K562 (cell line): ENCODE measurements around the gene TMPRSS5. TPM values are rescaled to one million over a fixed set of nuclear protein-coding genes. Genes with fewer than 3 reads are reported as not detected.

Source experiments
- CBFA2T2 ChIP-seq: fragments of 450-650 bp; conservative IDR thresholded peaks from 2 replicates; pipeline ENCODE4 v1.6.1; 2017; ENCODE audit warnings: mild to moderate bottlenecking
- CHD1 ChIP-seq: fragments of 200-600 bp; sonication (generic); IDR thresholded peaks from one replicate; pipeline ENCODE4 v1.6.1; 2012; ENCODE audit warnings: mild to moderate bottlenecking, moderate library complexity, low read length, inconsistent platforms
- CREM ChIP-seq: IDR thresholded peaks from 2 replicates; pipeline ENCODE4 v1.6.1; 2014; ENCODE audit warnings: antibody characterized with exemption, low read depth
- CXXC5 ChIP-seq: fragments of 250-450 bp; sonication (Bioruptor Pico); IDR thresholded peaks from 2 replicates; pipeline ENCODE4 v1.8.0; 2022; ENCODE audit warnings: inconsistent platforms, mild to moderate bottlenecking, moderate library complexity
- E4F1 ChIP-seq: fragments of 250-450 bp; sonication (Bioruptor Pico); IDR thresholded peaks from 2 replicates; pipeline ENCODE4 v1.5.0; 2021; ENCODE audit warnings: mild to moderate bottlenecking, borderline replicate concordance
- KAT7 ChIP-seq: sonication (generic); formaldehyde crosslinking; IDR thresholded peaks from 2 replicates; pipeline ENCODE4 v1.8.0; 2022; ENCODE audit warnings: missing genetic modification reagents, mild to moderate bottlenecking, borderline replicate concordance
- KDM1A ChIP-seq, 2 experiments: fragments of 450-650 bp; IDR thresholded peaks; 2 replicates each; pipeline ENCODE4 v1.6.1; 2016; ENCODE audit warnings: mild to moderate bottlenecking in 2 of 2
- NFYB ChIP-seq: IDR thresholded peaks from 2 replicates; pipeline ENCODE4 v1.6.1; 2011; ENCODE audit warnings: mild to moderate bottlenecking, moderate library complexity; ENCODE audit not compliant: insufficient read length; ENCODE audit errors: extremely low read depth
- PPARD ChIP-seq: fragments of 250-450 bp; sonication (Bioruptor Pico); IDR thresholded peaks from 2 replicates; pipeline ENCODE4 v1.8.0; 2022; ENCODE audit warnings: inconsistent platforms, mild to moderate bottlenecking, moderate library complexity
- SNRNP70 ChIP-seq: fragments of 200-400 bp; formaldehyde crosslinking; optimal IDR thresholded peaks from 2 replicates; pipeline ENCODE3; 2017; ENCODE audit warnings: low read depth, low read length
- TCF7 ChIP-seq: sonication (generic); IDR thresholded peaks from 2 replicates; pipeline ENCODE4 v1.6.1; 2016; ENCODE audit warnings: antibody characterized with exemption, borderline replicate concordance
- ZNF766 ChIP-seq: fragments of 200-800 bp; sonication (Bioruptor generic); conservative IDR thresholded peaks from 2 replicates; pipeline ENCODE4 v1.6.1; 2016; ENCODE audit warnings: missing genetic modification characterization, missing compliant biosample characterization
- polyA plus RNA-seq, 8 experiments: library from polyadenylated mRNA; depleted of rRNA in 4 of 8; stranded (reverse) in 5 of 8; unstranded in 3 of 8; fragments of >200 nt; fragmentation: Nextera tagmentation in 2 of 8; fragmentation: Illumina TruSeq in 1 of 8; extraction: Ambion mirVana in 2 of 8; extraction: Trizol in 1 of 8; gene quantifications; 2 replicates each; pipeline versions ENCODE4 v1.2.1 to v1.2.3, GENCODE V29; 2011 to 2014; ENCODE audit warnings: inconsistent platforms in 1 of 8, missing spikeins in 1 of 8
- total RNA-seq, 7 experiments: library from RNA; depleted of rRNA in 6 of 7; stranded (reverse); fragments of >200 nt in 6 of 7; fragmentation: Illumina TruSeq in 2 of 7; extraction: Trizol in 2 of 7; gene quantifications; 2 replicates each; pipeline versions ENCODE4 v1.2.1 to v1.2.3, GENCODE V29; 2011 to 2021; ENCODE audit warnings: low replicate concordance in 1 of 7
- TF ChIP-seq, protein P1 (sequence below): fragments of 450-650 bp; IDR thresholded peaks from 2 replicates; pipeline ENCODE4 v1.6.1; 2018; ENCODE audit not compliant: partially characterized antibody
- TF ChIP-seq, protein P2 (sequence below), 2 experiments: fragments of 450-650 bp in 1 of 2; sonication (generic) in 1 of 2; formaldehyde crosslinking; conservative IDR thresholded peaks; 2 replicates each; pipeline versions ENCODE4 v1.4.0 to v1.8.1; 2020 to 2022; ENCODE audit warnings: mild to moderate bottlenecking in 1 of 2, missing genetic modification reagents in 1 of 2
- TF ChIP-seq, protein P3 (sequence below), 2 experiments: IDR thresholded peaks; 2 replicates each; pipeline ENCODE4 v1.6.1; 2012; ENCODE audit warnings: improper control_type of control experiment in 2 of 2, low read depth in 2 of 2, low read length in 2 of 2, borderline replicate concordance in 1 of 2

TMPRSS5 gene
- total and polyA plus RNA-seq, 9 of the 15 experiments (the other 6 are each of a cell fraction or from before 2014, with no cell fraction given): 0.07 to 0.49 (median 0.17) TPM; not detected in 1

DNA sequence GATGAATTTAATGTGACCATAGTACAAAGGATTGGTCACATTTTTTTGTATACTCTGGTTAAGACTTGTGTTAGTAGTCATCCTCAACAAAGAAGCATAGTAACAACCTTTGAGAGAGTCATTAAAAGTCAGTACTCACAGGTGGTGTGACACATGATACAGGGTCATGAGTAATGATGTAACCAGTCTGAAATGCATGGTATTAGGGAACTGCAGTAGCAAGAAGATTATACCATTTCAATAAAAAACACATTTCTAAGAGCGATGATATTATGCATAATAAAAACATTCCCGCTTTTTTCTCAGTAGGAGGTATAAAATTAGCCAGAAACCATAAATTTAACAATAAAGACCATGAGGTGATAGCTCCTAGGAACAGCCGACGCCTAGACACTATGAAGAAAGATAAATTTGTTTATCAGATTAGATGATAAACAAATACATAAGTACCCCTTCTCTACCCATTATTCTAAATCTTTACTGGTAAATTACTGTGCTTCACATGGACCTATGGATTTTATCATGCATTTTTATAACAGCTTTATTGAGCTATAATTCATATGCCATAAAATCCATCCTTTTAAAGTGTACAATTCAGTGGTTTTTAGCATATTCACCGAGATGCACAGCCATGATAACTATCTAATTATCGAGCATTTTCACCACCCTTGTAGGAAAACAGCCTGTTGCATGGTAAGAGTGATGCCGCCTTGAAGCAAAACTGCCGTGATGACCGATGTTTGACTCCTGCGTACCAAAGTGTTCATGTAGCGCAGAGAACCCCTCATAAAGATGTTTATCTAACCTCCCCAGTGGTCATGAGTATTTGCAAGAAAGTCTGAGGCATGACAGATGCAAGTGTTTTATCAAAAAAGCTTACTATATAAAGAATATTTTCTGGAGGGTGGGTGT is 41.8 kb downstream of the TMPRSS5 start (continued):
- TF ChIP-seq ZNF766 (no peak; the same call in 1 of the 2 replicates), PPARD (CRISPR knock-in tag) (no peak), CXXC5 (CRISPR knock-in tag) (no peak), TCF7 (no peak), KDM1A (IDR thresholded peaks at IDR 0.05) (0 out of 4 replicates have a peak, but pooled peaks of 1 of the 2 experiments have one; percentile 3), E4F1 (CRISPR knock-in tag) (no peak), SNRNP70 (no peak), CHD1 (no peak), CBFA2T2 (no peak), CREM (no peak), NFYB (no peak), KAT7 (CRISPR knock-in tag) (no peak)
- TF ChIP-seq, protein P1, sequence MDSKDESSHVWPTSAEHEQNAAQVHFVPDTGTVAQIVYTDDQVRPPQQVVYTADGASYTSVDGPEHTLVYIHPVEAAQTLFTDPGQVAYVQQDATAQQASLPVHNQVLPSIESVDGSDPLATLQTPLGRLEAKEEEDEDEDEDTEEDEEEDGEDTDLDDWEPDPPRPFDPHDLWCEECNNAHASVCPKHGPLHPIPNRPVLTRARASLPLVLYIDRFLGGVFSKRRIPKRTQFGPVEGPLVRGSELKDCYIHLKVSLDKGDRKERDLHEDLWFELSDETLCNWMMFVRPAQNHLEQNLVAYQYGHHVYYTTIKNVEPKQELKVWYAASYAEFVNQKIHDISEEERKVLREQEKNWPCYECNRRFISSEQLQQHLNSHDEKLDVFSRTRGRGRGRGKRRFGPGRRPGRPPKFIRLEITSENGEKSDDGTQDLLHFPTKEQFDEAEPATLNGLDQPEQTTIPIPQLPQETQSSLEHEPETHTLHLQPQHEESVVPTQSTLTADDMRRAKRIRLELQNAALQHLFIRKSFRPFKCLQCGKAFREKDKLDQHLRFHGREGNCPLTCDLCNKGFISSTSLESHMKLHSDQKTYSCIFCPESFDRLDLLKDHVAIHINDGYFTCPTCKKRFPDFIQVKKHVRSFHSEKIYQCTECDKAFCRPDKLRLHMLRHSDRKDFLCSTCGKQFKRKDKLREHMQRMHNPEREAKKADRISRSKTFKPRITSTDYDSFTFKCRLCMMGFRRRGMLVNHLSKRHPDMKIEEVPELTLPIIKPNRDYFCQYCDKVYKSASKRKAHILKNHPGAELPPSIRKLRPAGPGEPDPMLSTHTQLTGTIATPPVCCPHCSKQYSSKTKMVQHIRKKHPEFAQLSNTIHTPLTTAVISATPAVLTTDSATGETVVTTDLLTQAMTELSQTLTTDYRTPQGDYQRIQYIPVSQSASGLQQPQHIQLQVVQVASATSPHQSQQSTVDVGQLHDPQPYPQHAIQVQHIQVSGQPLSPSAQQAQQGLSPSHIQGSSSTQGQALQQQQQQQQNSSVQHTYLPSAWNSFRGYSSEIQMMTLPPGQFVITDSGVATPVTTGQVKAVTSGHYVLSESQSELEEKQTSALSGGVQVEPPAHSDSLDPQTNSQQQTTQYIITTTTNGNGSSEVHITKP: peak; percentile 22
- TF ChIP-seq, protein P2, sequence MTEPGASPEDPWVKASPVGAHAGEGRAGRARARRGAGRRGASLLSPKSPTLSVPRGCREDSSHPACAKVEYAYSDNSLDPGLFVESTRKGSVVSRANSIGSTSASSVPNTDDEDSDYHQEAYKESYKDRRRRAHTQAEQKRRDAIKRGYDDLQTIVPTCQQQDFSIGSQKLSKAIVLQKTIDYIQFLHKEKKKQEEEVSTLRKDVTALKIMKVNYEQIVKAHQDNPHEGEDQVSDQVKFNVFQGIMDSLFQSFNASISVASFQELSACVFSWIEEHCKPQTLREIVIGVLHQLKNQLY (CRISPR knock-in tag; conservative IDR thresholded peaks at IDR 0.05): no peak
- TF ChIP-seq, protein P3, sequence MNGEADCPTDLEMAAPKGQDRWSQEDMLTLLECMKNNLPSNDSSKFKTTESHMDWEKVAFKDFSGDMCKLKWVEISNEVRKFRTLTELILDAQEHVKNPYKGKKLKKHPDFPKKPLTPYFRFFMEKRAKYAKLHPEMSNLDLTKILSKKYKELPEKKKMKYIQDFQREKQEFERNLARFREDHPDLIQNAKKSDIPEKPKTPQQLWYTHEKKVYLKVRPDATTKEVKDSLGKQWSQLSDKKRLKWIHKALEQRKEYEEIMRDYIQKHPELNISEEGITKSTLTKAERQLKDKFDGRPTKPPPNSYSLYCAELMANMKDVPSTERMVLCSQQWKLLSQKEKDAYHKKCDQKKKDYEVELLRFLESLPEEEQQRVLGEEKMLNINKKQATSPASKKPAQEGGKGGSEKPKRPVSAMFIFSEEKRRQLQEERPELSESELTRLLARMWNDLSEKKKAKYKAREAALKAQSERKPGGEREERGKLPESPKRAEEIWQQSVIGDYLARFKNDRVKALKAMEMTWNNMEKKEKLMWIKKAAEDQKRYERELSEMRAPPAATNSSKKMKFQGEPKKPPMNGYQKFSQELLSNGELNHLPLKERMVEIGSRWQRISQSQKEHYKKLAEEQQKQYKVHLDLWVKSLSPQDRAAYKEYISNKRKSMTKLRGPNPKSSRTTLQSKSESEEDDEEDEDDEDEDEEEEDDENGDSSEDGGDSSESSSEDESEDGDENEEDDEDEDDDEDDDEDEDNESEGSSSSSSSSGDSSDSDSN (IDR thresholded peaks at IDR 0.05; ENCODE audit: borderline replicate concordance in 1 of 2, low read depth in 2 of 2, low read length in 2 of 2): no peak
